Measurements from ENCODE around the gene LOXHD1.

The LOXHD1 gene

DNA sequence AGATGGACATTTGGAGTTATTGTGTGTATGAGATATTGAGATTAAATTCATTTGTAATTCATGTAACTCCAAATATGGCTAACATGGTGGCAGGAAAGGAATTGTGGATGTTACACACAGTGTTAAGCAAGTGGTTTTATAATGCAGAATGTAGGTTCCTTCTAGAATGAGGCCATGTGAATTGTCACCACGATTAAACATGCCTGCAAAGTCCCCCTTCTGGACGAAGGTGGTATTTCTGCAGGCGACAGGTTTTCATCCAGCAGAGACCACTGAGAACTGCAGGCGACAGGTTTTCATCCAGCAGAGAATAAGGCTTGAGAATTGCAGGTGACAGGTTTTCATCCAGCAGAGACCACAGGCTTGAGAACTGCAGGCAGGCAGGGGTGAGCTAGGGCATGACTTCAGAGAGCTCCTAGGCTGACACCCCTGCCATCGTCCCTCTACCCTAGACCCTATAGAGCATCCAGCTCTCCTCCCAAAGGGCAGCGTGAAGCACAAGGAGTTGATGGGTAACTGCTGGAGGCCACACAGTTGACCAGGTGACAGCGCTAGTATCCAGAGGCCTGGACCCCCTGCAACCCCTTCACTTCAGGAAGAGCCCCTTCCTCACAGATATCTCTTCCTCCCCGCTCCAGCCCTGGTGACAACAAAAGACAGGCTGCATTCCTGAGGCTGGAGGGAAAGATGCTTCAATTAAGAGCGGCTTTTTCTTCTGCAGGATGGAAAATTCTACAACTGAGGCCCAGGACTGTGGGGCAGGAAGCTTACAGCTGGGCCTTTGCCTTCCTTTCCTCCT is 175.8 kb downstream of the LOXHD1 start:
- DNase-seq (ENCODE audit: low read depth, low spot score): peak; percentile 69

GRCh38 chr18:46480226-46480625 is 176.8 kb downstream of the LOXHD1 start:
- DNase-seq (ENCODE audit: low read depth, low spot score): no peak

DNA sequence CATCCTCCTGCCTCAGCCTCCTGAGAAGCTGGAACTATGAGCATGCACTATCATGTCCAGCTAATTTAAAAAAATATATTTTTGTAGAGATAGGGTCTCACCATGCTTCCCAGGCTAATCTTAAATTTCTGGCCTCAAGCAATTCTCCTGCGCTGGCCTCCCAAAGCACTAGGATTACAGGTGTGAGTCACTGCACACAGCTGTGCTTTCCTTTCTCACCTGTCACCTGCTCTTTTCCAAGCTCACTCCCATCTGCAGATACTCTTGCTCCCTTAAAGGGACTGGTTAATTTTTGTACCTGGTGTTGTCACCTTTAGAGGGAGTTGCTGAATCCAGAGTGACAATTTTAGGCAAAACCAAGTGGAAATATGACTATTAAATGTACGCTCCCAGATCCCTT is 178.2 kb downstream of the LOXHD1 start:
- DNase-seq (ENCODE audit: low read depth, low spot score): no peak

DNA sequence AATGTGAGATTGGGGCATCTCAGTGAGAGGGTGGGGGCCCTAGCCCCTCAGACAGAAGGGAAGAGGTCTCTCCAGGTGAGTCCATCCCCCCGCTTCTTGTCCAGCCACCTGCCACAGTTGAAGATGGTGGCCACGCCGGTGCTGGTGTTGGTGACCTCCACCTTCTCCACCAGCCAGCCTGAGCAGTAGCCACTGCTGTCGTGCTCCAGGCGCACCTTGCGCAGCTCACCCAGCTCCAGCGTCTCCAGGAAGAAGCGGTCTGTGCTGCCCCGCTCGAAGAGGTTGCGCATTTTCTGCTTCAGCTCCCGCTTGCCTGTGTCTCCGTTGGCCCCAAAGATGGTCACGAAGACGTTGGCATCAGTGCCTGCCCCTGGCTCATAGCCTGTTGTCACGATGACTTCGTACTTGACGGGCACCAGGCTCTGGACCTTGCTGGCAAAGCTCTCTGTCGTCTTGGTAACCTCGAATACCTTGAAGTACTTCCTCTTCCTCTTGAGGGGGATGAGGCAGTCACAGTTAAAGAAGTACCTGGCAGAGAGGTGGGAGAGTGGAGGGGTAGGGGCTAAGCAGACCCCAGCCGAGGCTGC is 179.5 kb downstream of the LOXHD1 start:
- DNase-seq (ENCODE audit: low read depth, low spot score): no peak

- DNase-seq (ENCODE audit: low read depth, low spot score): no peak
Observed at GRCh38 chr18:46475390-46475752, 181.6 kb downstream of the LOXHD1 start.

- DNase-seq (ENCODE audit: low read depth, low spot score): no peak
Observed at GRCh38 chr18:46474487-46475389, 182.3 kb downstream of the LOXHD1 start.

DNA sequence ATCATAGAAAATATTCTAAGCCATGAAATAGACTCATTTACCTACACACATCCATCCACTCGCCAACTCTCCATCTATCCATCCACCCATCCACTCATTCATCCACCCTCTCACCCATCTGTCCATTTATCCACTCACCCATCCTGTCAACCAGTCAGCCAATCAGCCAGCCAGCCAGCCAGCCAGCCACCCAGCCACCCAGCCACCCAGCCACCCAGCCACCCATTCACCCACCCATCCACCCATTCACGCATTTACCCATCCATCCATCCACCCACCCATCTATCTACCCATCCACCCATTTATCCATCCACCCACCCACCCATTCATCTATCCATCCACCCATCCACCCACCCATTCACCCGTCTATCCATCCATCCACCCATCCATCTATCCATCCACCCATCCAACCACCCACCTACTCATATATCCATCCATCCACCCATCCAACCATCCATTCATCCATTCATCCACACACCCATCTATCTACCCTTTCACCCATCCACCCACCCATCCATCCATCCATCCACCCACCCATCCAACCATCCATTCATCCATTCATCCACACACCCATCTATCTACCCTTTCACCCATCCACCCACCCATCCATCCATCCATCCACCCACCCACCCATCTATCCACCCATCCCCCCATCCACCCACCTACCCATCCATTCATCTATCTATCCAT is 185.1 kb downstream of the LOXHD1 start:
- no peak for DNase-seq (ENCODE audit: low read depth, low spot score)

- DNase-seq (ENCODE audit: low read depth, low spot score): no peak
Observed at GRCh38 chr18:46470714-46471113, 186.3 kb downstream of the LOXHD1 start.

GRCh38 chr18:46469186-46469915 is 187.7 kb downstream of the LOXHD1 start:
- peak; percentile 83 for DNase-seq (ENCODE audit: low read depth, low spot score)

DNA sequence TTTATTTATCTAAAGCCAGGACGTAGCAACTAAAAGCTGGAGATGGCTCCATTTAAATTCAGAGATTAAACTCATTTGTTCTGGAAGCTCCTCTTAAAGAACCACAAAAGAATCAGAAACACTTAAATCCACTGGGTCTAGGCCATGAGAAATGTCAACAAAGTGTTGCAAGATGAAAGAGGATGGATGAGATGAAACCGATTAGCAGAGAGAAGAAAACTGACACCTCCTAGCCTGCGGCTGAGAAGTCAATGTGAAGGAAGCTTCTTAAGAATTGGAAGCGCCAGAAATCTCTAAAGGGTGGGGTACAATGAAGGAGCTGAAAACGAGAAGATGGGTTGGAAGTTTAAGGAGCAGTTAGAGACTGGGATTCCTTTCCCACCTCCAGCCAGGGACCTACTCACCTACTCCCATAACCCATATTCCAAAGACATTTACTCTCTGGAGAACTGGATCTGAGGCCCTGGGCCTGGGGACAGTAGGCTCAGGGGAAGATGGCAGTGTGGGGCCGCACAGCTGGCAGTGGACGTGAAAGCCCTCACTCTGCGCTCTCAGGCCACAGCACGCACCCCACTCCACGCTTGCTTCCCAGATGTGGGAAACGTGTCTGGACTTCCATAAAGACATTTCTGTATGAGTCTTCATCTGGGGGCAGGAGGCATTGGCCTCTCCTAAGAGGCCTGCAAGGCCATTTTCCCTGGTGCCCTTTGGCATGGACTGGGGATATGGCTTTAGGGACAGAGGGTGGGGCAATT is 188.4 kb downstream of the LOXHD1 start:
- DNase-seq (ENCODE audit: low read depth, low spot score): peak; percentile 58

DNA sequence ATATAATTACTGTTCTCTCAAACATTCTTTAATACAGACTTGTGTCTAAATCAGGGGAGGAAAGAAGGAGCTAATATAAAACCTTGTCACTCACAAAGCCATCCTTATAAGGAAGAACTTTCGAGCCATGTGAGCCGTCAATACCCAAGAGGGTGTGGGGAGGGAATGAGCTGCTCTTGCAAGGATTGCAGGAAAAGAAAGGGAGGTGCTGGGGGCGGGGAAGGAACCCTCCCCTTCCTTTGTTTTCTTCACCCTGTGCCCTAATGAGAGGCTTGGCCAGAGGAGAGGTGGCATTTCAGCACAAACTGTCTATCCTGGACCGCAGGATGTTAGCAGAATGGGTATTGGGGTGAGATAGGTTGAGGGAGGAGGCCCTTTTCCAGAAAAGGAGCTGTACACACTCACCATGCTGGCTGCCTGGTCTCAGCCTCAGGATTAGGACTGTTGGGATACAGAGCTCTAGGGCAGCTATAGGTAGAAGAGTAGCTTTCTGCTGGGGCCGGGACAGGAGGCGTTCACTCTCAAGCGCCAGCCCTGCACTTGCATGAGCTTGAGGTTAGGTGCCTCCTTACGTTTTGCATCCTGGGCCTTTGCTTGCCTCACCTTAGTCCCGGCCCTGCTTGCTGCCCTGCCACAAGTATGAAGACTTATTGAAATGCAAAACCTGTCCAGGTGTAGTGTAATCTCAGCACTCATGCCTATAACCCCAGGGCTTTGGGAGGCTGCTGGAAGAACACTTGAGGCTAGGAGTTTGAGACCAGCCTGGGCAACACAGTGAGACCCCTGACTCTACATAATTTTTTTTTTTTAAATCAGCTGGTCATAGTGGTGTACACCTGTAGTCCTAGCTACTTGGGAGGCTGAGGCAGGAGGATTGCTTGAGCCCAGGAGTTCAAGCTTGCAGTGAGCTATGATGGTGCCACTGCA is 190.5 kb downstream of the LOXHD1 start:
- peak; percentile 86 for DNase-seq (ENCODE audit: low read depth, low spot score)

DNA sequence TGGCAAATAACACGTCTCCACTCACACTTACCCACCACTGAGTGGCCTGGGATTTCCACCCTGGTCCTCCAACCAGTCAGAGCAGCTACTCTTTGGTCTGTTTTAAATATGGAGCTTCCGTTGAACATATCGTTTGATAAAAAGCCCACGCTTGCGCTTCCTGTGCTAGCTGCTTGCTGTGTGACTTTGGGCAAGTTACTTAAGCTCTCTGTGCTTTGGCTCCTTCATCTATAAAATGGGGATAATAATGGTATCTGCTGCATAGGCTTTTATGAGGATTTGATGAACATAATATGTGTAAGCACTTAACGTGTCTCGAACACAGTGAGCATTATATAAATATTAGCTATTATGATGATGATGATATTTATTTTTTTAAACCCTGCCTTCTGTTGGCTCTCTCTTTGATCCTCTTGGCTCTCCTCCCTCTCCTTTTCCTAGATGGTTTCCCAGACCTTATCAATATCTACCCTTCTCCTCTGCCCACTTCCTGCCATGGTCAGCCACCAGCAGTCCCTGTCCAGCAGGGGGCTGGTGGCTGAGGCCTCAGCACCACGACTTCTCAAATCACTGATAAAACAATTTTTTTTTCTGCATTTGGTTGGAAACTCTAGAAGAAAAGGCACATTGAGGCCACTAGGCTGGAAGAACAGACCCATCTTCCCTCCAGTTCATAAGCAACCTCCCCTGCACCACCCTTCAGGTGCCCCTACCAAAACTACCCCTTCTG is 191.9 kb downstream of the LOXHD1 start:
- no peak for DNase-seq (ENCODE audit: low read depth, low spot score)

GRCh38 chr18:46462523-46462922 is 194.5 kb downstream of the LOXHD1 start:
- DNase-seq (ENCODE audit: low read depth, low spot score): no peak

- DNase-seq (ENCODE audit: low read depth, low spot score): no peak
Observed at GRCh38 chr18:46461993-46462392, 195.0 kb downstream of the LOXHD1 start.

- no peak for DNase-seq (ENCODE audit: low read depth, low spot score)
Observed at GRCh38 chr18:46460754-46461153, 196.3 kb downstream of the LOXHD1 start.

- no peak for DNase-seq (ENCODE audit: low read depth, low spot score)
Observed at GRCh38 chr18:46459789-46460455, 197.1 kb downstream of the LOXHD1 start.

- DNase-seq (ENCODE audit: low read depth, low spot score): no peak
Observed at GRCh38 chr18:46458472-46458871, 198.5 kb downstream of the LOXHD1 start.

- no peak for DNase-seq (ENCODE audit: low read depth, low spot score)
Observed at GRCh38 chr18:46456691-46457090, 200.3 kb downstream of the LOXHD1 start.

Measured in ELF-1 (cell line).